Measurements from ENCODE around the gene ZNF691.

GRCh38 chr1:42824481-42825035 lies 21.9 kb upstream of the ZNF691 start:
- TF ChIP-seq EP300 (IDR thresholded peaks at IDR 0.05) (no peak), CTCF (IDR thresholded peaks at IDR 0.05) (no peak), POLR2A (IDR thresholded peaks at IDR 0.05) (no peak)
